Measurements from ENCODE around the gene SPATS1.
"Not testable (repeated sequence)": the region's sequence is repeated elsewhere in the genome, so short reads cannot be mapped to it uniquely, and the experiment has no call there.

Gene SPATS1

DNA sequence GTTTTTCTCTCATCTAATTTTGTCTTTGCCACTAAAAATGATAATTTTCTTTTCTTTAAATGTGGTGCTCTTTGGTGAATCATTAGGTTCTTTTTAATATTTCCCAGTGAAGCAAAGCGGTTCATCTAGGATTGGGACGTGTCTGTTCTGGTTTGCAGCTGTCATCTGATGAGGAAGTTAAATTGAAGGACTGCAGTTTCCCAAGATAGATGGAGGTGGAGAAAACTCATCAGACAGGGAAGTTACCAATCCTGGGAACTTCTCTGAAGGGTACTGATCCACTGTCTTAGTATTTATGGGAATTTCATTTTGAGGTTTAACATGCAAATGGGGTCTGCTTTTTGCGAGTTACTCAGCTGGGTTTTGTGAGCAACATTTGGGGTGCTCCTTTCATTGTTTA lies 26.9 kb upstream of the SPATS1 start:
- H3F3A ChIP-seq (ENCODE audit: insufficient read depth, low read length) = no peaks in the 10 kb centered on the region
- no peak overlapping the region for H3K4me2 ChIP-seq (ENCODE audit: low read length)
- no peak overlapping the region for H2AFZ ChIP-seq (ENCODE audit: low read length)
- no peak overlapping the region for H3K4me3 ChIP-seq (ENCODE audit: low read depth, low read length, poor library complexity, severe bottlenecking)
- no peaks in the 10 kb centered on the region for H3K9me2 ChIP-seq (ENCODE audit: low read depth, low read length)
- H3K4me1 ChIP-seq (ENCODE audit: insufficient read depth, low read length, severe bottlenecking) = peaks cover 11% of the 10 kb centered on the region
- no peak overlapping the region for H3K27ac ChIP-seq (ENCODE audit: low read depth, low read length, poor library complexity, severe bottlenecking)
- no peak overlapping the region for H3K9ac ChIP-seq (ENCODE audit: low read length)
- H3K79me2 ChIP-seq (ENCODE audit: insufficient read depth, low read length) = no peaks in the 10 kb centered on the region
- no peaks in the 10 kb centered on the region for H3K9me3 ChIP-seq (ENCODE audit: low read length)
- H3K27me3 ChIP-seq (ENCODE audit: insufficient read depth, low read length) = no peaks in the 10 kb centered on the region
- H4K20me1 ChIP-seq (ENCODE audit: insufficient read depth, low read length) = no peaks in the 10 kb centered on the region
- peaks cover 15% of the 10 kb centered on the region; the same call in 1 of the 2 replicates for H3K36me3 ChIP-seq (ENCODE audit: insufficient read depth, low read length)
- no peak for TF ChIP-seq EZH2 (IDR thresholded peaks at IDR 0.05; ENCODE audit: borderline replicate concordance, low read length)
- no peak for TF ChIP-seq CTCF (IDR thresholded peaks at IDR 0.05; ENCODE audit: low read length)

GRCh38 chr6:44315951-44316350 lies 26.5 kb upstream of the SPATS1 start:
- H2AFZ ChIP-seq (ENCODE audit: low read length) = no peak overlapping the region
- no peak for TF ChIP-seq CTCF (IDR thresholded peaks at IDR 0.05; ENCODE audit: low read length)
- no peak for TF ChIP-seq EZH2 (IDR thresholded peaks at IDR 0.05; ENCODE audit: borderline replicate concordance, low read length)

DNA sequence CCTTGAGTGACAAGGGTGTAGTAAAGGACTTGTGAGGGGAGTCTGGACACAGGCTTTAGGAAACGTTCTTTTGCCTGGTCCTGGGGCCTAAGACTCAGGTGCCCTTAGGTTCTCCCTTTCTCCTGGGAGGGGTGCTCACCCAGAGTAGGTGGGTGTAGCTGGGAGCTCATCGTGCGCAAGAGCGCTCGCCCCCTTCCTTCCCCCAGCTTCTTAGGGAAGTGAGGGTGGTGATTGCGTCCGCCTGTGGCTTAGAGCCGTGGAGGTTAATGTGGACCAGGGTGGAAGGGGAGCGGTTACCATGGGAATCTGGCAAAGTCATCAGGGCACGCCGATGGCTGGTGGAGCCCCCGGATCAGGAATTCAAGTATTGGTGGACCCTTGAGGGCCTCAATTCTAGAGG lies 26.0 kb upstream of the SPATS1 start:
- Histone ChIP-seq H3K9me3 (ENCODE audit: low read length) (no peaks in the 10 kb centered on the region), H4K20me1 (ENCODE audit: insufficient read depth, low read length) (no peaks in the 10 kb centered on the region), H3F3A (ENCODE audit: insufficient read depth, low read length) (no peaks in the 10 kb centered on the region), H3K9ac (ENCODE audit: low read length) (no peak overlapping the region), H3K36me3 (ENCODE audit: insufficient read depth, low read length) (peaks cover 7% of the 10 kb centered on the region; the same call in 1 of the 2 replicates), H3K27me3 (ENCODE audit: insufficient read depth, low read length) (no peaks in the 10 kb centered on the region), H3K79me2 (ENCODE audit: insufficient read depth, low read length) (no peaks in the 10 kb centered on the region), H2AFZ (ENCODE audit: low read length) (no peak overlapping the region), H3K9me2 (ENCODE audit: low read depth, low read length) (no peaks in the 10 kb centered on the region), H3K4me1 (ENCODE audit: insufficient read depth, low read length, severe bottlenecking) (peaks cover 11% of the 10 kb centered on the region), H3K27ac (ENCODE audit: low read depth, low read length, poor library complexity, severe bottlenecking) (no peak overlapping the region), H3K4me3 (ENCODE audit: low read depth, low read length, poor library complexity, severe bottlenecking) (no peak overlapping the region), H3K4me2 (ENCODE audit: low read length) (no peak overlapping the region)
- TF ChIP-seq CTCF (IDR thresholded peaks at IDR 0.05; ENCODE audit: low read length) (no peak), EZH2 (IDR thresholded peaks at IDR 0.05; ENCODE audit: borderline replicate concordance, low read length) (no peak)

More at GRCh38 chr6:44315951-44316350, 26.5 kb upstream of the SPATS1 start:
- H3K27me3 ChIP-seq (ENCODE audit: insufficient read depth, low read length) = no peaks in the 10 kb centered on the region
- H3K9ac ChIP-seq (ENCODE audit: low read length) = no peak overlapping the region
- H3K4me3 ChIP-seq (ENCODE audit: low read depth, low read length, poor library complexity, severe bottlenecking) = no peak overlapping the region
- peaks cover 11% of the 10 kb centered on the region for H3K4me1 ChIP-seq (ENCODE audit: insufficient read depth, low read length, severe bottlenecking)
- no peaks in the 10 kb centered on the region for H3K9me3 ChIP-seq (ENCODE audit: low read length)
- H3K9me2 ChIP-seq (ENCODE audit: low read depth, low read length) = no peaks in the 10 kb centered on the region
- H3K36me3 ChIP-seq (ENCODE audit: insufficient read depth, low read length) = peaks cover 11% of the 10 kb centered on the region; the same call in 1 of the 2 replicates
- H3K79me2 ChIP-seq (ENCODE audit: insufficient read depth, low read length) = no peaks in the 10 kb centered on the region
- no peaks in the 10 kb centered on the region for H3F3A ChIP-seq (ENCODE audit: insufficient read depth, low read length)
- no peak overlapping the region for H3K4me2 ChIP-seq (ENCODE audit: low read length)
- H4K20me1 ChIP-seq (ENCODE audit: insufficient read depth, low read length) = no peaks in the 10 kb centered on the region
- no peak overlapping the region for H3K27ac ChIP-seq (ENCODE audit: low read depth, low read length, poor library complexity, severe bottlenecking)

DNA sequence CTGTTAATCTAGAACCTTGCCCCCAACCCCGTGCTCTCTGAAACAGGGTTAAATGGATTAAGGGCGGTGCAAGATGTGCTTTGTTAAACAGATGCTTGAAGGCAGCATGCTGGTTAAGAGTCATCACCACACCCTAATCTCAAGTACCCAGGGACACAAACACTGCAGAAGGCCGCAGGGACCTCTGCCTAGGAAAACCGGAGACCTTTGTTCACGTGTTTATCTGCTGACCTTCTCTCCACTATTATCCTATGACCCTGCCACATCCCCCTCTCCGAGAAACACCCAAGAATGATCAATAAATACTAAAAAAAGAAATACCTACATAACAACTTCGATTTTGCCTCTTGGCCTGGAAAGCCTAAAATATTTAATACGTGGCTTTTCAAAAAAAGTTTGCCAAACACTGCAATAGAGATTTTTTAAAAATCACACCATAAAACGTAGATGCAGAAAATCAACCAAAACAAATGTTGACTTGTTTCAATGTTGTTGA lies 25.3 kb upstream of the SPATS1 start:
- not testable (repeated sequence) for H3K9ac ChIP-seq (ENCODE audit: low read length); H2AFZ ChIP-seq (ENCODE audit: low read length); H3K27me3 ChIP-seq (ENCODE audit: insufficient read depth, low read length); H3K9me3 ChIP-seq (ENCODE audit: low read length); H3K36me3 ChIP-seq (ENCODE audit: insufficient read depth, low read length); H4K20me1 ChIP-seq (ENCODE audit: insufficient read depth, low read length); H3K79me2 ChIP-seq (ENCODE audit: insufficient read depth, low read length); H3K4me2 ChIP-seq (ENCODE audit: low read length); H3K4me3 ChIP-seq (ENCODE audit: low read depth, low read length, poor library complexity, severe bottlenecking); H3K4me1 ChIP-seq (ENCODE audit: insufficient read depth, low read length, severe bottlenecking); H3K27ac ChIP-seq (ENCODE audit: low read depth, low read length, poor library complexity, severe bottlenecking); H3F3A ChIP-seq (ENCODE audit: insufficient read depth, low read length); H3K9me2 ChIP-seq (ENCODE audit: low read depth, low read length)
